Loucy (cell line): ENCODE data around the gene TBX3.

Experiments used
- CTCF ChIP-seq: fragments of 200-600 bp; sonication (generic); conservative IDR thresholded peaks from 2 replicates; pipeline ENCODE4 v1.5.1; 2014; ENCODE audit warnings: mild to moderate bottlenecking, antibody characterized with exemption, low read length
- EZH2phosphoT487 ChIP-seq: fragments of 200-600 bp; IDR thresholded peaks from 2 replicates; pipeline ENCODE4 v1.6.1; 2018; ENCODE audit warnings: antibody characterized with exemption, mild to moderate bottlenecking, moderate library complexity, borderline replicate concordance

- TF ChIP-seq CTCF (no peak), EZH2phosphoT487 (no peak)
These were observed 12.2 kb downstream of the TBX3 start for GRCh38 chr12:114671443-114672411.
